ENCODE results near the gene MAB21L3. TPM values are rescaled to one million over a fixed set of nuclear protein-coding genes. Genes with fewer than 3 reads are reported as not detected.

Gene MAB21L3
- total and polyA plus RNA-seq, 8 donors: 0.18 to 0.60 TPM; not detected in 6

- TF ChIP-seq EP300 (IDR thresholded peaks at IDR 0.05) (no peak), POLR2A (IDR thresholded peaks at IDR 0.05) (no peak), CTCF (IDR thresholded peaks at IDR 0.05) (no peak), POLR2AphosphoS5 (IDR thresholded peaks at IDR 0.05) (no peak)
- no peaks in the 10 kb centered on the region for H3K4me1 ChIP-seq
- no peaks in the 10 kb centered on the region for H3K27me3 ChIP-seq
- no peak overlapping the region for H3K4me3 ChIP-seq
- H3K36me3 ChIP-seq: no peaks in the 10 kb centered on the region
- no peak overlapping the region for H3K27ac ChIP-seq
- intact Hi-C loops (cut with DNase I; ENCODE audit: low total_unique reads): no loop called here
- H3K9me3 ChIP-seq: peaks cover 0 to 40% (median 17%) of the 10 kb centered on the region in 4 donors
- no peak for DNase-seq
Measured at GRCh38 chr1:116095027-116095426, 16.2 kb upstream of the MAB21L3 start.

- Histone ChIP-seq H3K27me3 (no peaks in the 10 kb centered on the region), H3K27ac (no peak overlapping the region), H3K36me3 (no peaks in the 10 kb centered on the region), H3K4me1 (no peaks in the 10 kb centered on the region), H3K4me3 (no peak overlapping the region), H3K9me3 (peaks cover 0 to 30% (median 12%) of the 10 kb centered on the region in 4 donors)
- TF ChIP-seq CTCF (IDR thresholded peaks at IDR 0.05): no peak
- no peak for TF ChIP-seq EP300 (IDR thresholded peaks at IDR 0.05)
- no peak for TF ChIP-seq POLR2A (IDR thresholded peaks at IDR 0.05)
- 81 to 94% (median 94%) methylated on average over 1 of the region's 1 CpG for WGBS, 5 donors
- no peak for DNase-seq
- intact Hi-C loops (cut with DNase I; ENCODE audit: low total_unique reads): no loop called here
Measured at GRCh38 chr1:116096013-116096618, 15.1 kb upstream of the MAB21L3 start.

GRCh38 chr1:116097626-116098025 lies 13.6 kb upstream of the MAB21L3 start:
- Histone ChIP-seq H3K9me3 (peaks cover 0 to 20% (median 8%) of the 10 kb centered on the region in 4 donors), H3K4me1 (no peaks in the 10 kb centered on the region)
- WGBS, 5 donors: 56 to 93% (median 61%) methylated on average over 1 of the region's 1 CpG

GRCh38 chr1:116099379-116099778 lies 11.8 kb upstream of the MAB21L3 start:
- no peaks in the 10 kb centered on the region for H3K4me1 ChIP-seq

More at GRCh38 chr1:116097626-116098025, 13.6 kb upstream of the MAB21L3 start:
- Histone ChIP-seq H3K4me3 (no peak overlapping the region), H3K36me3 (no peaks in the 10 kb centered on the region), H3K27ac (no peak overlapping the region), H3K27me3 (no peaks in the 10 kb centered on the region)
- DNase-seq: no peak
- no peak for TF ChIP-seq POLR2AphosphoS5 (IDR thresholded peaks at IDR 0.05)
- TF ChIP-seq EP300 (IDR thresholded peaks at IDR 0.05): no peak
- no peak for TF ChIP-seq CTCF (IDR thresholded peaks at IDR 0.05)
- no peak for TF ChIP-seq POLR2A (IDR thresholded peaks at IDR 0.05)
- intact Hi-C loops (cut with DNase I; ENCODE audit: low total_unique reads): no loop called here

More at GRCh38 chr1:116099379-116099778, 11.8 kb upstream of the MAB21L3 start:
- Histone ChIP-seq H3K4me3 (no peak overlapping the region), H3K27ac (no peak overlapping the region), H3K9me3 (peaks cover 0 to 20% (median 8%) of the 10 kb centered on the region in 4 donors), H3K36me3 (no peaks in the 10 kb centered on the region), H3K27me3 (no peaks in the 10 kb centered on the region)
- WGBS, 5 donors: 88 to 95% (median 91%) methylated on average over 4 of the region's 4 CpGs
- no peak for DNase-seq
- intact Hi-C loops (cut with DNase I; ENCODE audit: low total_unique reads): no loop called here
- TF ChIP-seq POLR2AphosphoS5 (IDR thresholded peaks at IDR 0.05): no peak
- no peak for TF ChIP-seq POLR2A (IDR thresholded peaks at IDR 0.05)
- TF ChIP-seq EP300 (IDR thresholded peaks at IDR 0.05): no peak
- TF ChIP-seq CTCF (IDR thresholded peaks at IDR 0.05): no peak
